ENCODE measurements around the gene KRT7. TPM values are rescaled to one million over a fixed set of nuclear protein-coding genes. Genes with fewer than 3 reads are reported as not detected.

The KRT7 gene
- polyA plus RNA-seq, 1 of the 3 experiments (the other 2 are of a cell fraction), result 5.4 TPM

DNA sequence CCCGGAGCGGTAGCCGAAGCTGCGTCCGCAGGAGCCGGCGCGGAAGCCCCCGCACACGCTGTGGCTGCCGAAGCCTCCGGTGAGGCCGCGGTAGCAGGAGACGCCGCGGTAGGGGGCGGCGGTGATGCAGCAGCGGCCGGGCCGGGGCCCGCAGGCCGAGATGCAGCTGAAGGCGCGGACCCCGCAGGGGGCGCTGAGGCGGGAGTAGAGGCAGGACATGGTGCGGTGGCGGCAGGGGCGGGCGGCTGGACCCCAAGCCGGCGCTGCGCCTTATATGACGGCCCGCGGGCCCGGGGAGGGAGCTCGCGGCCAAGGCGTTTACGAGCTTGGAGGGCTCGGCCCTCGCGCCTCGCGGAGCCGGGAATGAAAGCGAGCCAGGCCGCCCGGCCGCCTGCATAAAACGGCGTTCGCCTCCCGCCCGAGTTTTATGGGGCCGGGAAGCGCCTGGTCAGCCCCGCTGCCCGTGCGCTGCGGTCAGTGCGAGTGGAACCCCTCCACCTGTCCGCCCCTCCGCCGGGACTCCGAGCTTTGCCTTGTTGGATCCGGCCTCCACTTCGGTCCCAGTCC, 25.4 kb downstream of the KRT7 start:
- CTCF ChIA-PET, result interaction anchor here (0.7 to 6.8 kb wide), 19 partner anchors 14 to 233 kb away, joined by 3 to 42 read pairs (median 3); no protein-coding TSS in a partner anchor
- H3K4me3 ChIP-seq (ENCODE audit: low read depth in 2 of 2, low read length in 1 of 2), result peak overlapping the region in 1 of 2 experiments; percentile 17; a peak in 1 of 4 replicates
- no peaks in the 10 kb centered on the region for H3K27me3 ChIP-seq (ENCODE audit: insufficient read depth)
- no peaks in the 10 kb centered on the region for H3K9me3 ChIP-seq
- peak; percentile 82 for DNase-seq
- H3K9ac ChIP-seq, result no peak overlapping the region
- H3K79me2 ChIP-seq (ENCODE audit: insufficient read depth), result no peaks in the 10 kb centered on the region
- peaks cover 7% of the 10 kb centered on the region for H3F3A ChIP-seq (replicated peaks; ENCODE audit: insufficient read depth)
- no peaks in the 10 kb centered on the region for H3K9me2 ChIP-seq
- no peaks in the 10 kb centered on the region for H4K20me1 ChIP-seq (ENCODE audit: insufficient read depth)
- no peaks in the 10 kb centered on the region for H3K36me3 ChIP-seq (replicated peaks in 1 of 2; ENCODE audit: control insufficient read depth in 1 of 2, insufficient read depth in 2 of 2, low read length in 1 of 2)
- WGBS (ENCODE audit: low lambda C conversion rate), result 47% methylated on average over 19 of the region's 72 CpGs
- H3K27ac ChIP-seq (ENCODE audit: low read depth in 2 of 2, low read length in 1 of 2), result no peak overlapping the region
- POLR2A ChIA-PET, result no interaction called here
- no peak overlapping the region for H2AFZ ChIP-seq (ENCODE audit: low read depth)
- peaks cover 3 to 16% of the 10 kb centered on the region in 2 experiments; a peak in 3 of 4 replicates for H3K4me1 ChIP-seq (ENCODE audit: control insufficient read depth in 1 of 2, insufficient read depth in 2 of 2, low read depth in 1 of 2, low read length in 1 of 2)
- no peak overlapping the region for H3K4me2 ChIP-seq
- TF ChIP-seq JUND (IDR thresholded peaks at IDR 0.05) (no peak), NFIC (IDR thresholded peaks at IDR 0.05; ENCODE audit: borderline replicate concordance) (no peak), MXI1 (IDR thresholded peaks at IDR 0.05; ENCODE audit: low read depth, low read length) (no peak), ELF1 (IDR thresholded peaks at IDR 0.05) (no peak), TEAD4 (IDR thresholded peaks at IDR 0.05; ENCODE audit: borderline replicate concordance, insufficient read depth) (no peak)
- TF ChIP-seq, protein P1, sequence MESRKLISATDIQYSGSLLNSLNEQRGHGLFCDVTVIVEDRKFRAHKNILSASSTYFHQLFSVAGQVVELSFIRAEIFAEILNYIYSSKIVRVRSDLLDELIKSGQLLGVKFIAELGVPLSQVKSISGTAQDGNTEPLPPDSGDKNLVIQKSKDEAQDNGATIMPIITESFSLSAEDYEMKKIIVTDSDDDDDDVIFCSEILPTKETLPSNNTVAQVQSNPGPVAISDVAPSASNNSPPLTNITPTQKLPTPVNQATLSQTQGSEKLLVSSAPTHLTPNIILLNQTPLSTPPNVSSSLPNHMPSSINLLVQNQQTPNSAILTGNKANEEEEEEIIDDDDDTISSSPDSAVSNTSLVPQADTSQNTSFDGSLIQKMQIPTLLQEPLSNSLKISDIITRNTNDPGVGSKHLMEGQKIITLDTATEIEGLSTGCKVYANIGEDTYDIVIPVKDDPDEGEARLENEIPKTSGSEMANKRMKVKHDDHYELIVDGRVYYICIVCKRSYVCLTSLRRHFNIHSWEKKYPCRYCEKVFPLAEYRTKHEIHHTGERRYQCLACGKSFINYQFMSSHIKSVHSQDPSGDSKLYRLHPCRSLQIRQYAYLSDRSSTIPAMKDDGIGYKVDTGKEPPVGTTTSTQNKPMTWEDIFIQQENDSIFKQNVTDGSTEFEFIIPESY (IDR thresholded peaks at IDR 0.05; ENCODE audit: borderline replicate concordance, low read depth), result no peak
- TF ChIP-seq, protein P2, sequence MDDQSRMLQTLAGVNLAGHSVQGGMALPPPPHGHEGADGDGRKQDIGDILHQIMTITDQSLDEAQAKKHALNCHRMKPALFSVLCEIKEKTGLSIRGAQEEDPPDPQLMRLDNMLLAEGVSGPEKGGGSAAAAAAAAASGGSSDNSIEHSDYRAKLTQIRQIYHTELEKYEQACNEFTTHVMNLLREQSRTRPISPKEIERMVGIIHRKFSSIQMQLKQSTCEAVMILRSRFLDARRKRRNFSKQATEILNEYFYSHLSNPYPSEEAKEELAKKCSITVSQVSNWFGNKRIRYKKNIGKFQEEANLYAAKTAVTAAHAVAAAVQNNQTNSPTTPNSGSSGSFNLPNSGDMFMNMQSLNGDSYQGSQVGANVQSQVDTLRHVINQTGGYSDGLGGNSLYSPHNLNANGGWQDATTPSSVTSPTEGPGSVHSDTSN (IDR thresholded peaks at IDR 0.05), result no peak

DNA sequence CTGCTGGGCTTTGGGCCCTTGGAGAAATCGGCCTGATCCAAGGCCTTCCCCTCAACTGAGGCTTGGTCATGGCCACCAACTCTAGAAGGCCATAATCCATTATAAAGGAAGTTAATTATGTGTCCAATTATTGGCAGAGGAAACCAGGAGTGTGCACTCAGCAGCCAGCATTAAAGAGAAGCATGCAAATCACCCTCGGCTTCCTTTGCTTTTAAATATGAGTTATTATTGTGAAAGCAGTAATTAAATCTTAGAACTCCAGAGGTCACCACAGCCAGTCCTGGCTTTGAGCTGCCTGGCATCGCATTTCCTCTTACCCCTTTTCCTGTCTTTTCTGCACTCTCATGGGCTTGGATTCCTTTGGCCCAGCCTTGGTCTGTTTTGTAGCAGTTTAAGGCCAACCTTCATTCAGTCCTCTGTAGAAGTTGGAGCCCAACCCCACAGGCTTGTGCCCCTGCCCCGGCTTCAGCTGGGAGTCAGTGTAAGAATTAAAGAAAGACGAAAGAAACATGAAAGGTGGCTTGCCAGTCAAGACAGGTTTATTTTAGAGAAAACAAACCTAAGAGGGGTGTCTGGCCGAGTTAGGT, 26.7 kb downstream of the KRT7 start:
- H3K9me3 ChIP-seq, result no peaks in the 10 kb centered on the region
- H4K20me1 ChIP-seq (ENCODE audit: insufficient read depth), result no peaks in the 10 kb centered on the region
- H3K27me3 ChIP-seq (ENCODE audit: insufficient read depth), result no peaks in the 10 kb centered on the region
- ChIA-PET POLR2A (no interaction called here), CTCF (interaction anchor here (0.8 to 6.8 kb wide), 8 partner anchors 12 to 74 kb away, joined by 3 to 42 read pairs (median 4); no protein-coding TSS in a partner anchor)
- no peak overlapping the region for H3K4me3 ChIP-seq (ENCODE audit: low read depth in 2 of 2, low read length in 1 of 2)
- DNase-seq, result no peak
- 86% methylated on average over 6 of the region's 6 CpGs for WGBS (ENCODE audit: low lambda C conversion rate)
- H3F3A ChIP-seq (replicated peaks; ENCODE audit: insufficient read depth), result peaks cover 7% of the 10 kb centered on the region
- TF ChIP-seq GATA2 (CRISPR knock-in tag; IDR thresholded peaks at IDR 0.05) (no peak), NFIC (IDR thresholded peaks at IDR 0.05; ENCODE audit: borderline replicate concordance) (no peak), ELF1 (IDR thresholded peaks at IDR 0.05) (no peak), FOXM1 (IDR thresholded peaks at IDR 0.05; ENCODE audit: low read depth) (no peak), TAF1 (IDR thresholded peaks at IDR 0.05; ENCODE audit: borderline replicate concordance, low read depth, low read length) (no peak), YY1 (IDR thresholded peaks at IDR 0.05; ENCODE audit: low read depth) (no peak), CHD2 (IDR thresholded peaks at IDR 0.05; ENCODE audit: low read length, partially characterized antibody) (no peak), RXRA (IDR thresholded peaks at IDR 0.05; ENCODE audit: borderline replicate concordance, low read depth) (no peak), MXI1 (IDR thresholded peaks at IDR 0.05; ENCODE audit: low read depth, low read length) (no peak), GABPA (IDR thresholded peaks at IDR 0.05; ENCODE audit: low read depth) (no peak), FOXJ3 (CRISPR knock-in tag; IDR thresholded peaks at IDR 0.05) (no peak), NRF1 (IDR thresholded peaks at IDR 0.05; ENCODE audit: low read depth, low read length) (no peak), SIN3A (IDR thresholded peaks at IDR 0.05; ENCODE audit: borderline replicate concordance, low read depth, low read length) (no peak), TEAD4 (IDR thresholded peaks at IDR 0.05; ENCODE audit: borderline replicate concordance, insufficient read depth) (no peak), JUND (IDR thresholded peaks at IDR 0.05) (no peak), RCOR1 (IDR thresholded peaks at IDR 0.05; ENCODE audit: low read length) (no peak)
- TF ChIP-seq, protein P3, sequence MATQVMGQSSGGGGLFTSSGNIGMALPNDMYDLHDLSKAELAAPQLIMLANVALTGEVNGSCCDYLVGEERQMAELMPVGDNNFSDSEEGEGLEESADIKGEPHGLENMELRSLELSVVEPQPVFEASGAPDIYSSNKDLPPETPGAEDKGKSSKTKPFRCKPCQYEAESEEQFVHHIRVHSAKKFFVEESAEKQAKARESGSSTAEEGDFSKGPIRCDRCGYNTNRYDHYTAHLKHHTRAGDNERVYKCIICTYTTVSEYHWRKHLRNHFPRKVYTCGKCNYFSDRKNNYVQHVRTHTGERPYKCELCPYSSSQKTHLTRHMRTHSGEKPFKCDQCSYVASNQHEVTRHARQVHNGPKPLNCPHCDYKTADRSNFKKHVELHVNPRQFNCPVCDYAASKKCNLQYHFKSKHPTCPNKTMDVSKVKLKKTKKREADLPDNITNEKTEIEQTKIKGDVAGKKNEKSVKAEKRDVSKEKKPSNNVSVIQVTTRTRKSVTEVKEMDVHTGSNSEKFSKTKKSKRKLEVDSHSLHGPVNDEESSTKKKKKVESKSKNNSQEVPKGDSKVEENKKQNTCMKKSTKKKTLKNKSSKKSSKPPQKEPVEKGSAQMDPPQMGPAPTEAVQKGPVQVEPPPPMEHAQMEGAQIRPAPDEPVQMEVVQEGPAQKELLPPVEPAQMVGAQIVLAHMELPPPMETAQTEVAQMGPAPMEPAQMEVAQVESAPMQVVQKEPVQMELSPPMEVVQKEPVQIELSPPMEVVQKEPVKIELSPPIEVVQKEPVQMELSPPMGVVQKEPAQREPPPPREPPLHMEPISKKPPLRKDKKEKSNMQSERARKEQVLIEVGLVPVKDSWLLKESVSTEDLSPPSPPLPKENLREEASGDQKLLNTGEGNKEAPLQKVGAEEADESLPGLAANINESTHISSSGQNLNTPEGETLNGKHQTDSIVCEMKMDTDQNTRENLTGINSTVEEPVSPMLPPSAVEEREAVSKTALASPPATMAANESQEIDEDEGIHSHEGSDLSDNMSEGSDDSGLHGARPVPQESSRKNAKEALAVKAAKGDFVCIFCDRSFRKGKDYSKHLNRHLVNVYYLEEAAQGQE (IDR thresholded peaks at IDR 0.05; ENCODE audit: low read depth, low read length), result no peak
- TF ChIP-seq, protein P4, sequence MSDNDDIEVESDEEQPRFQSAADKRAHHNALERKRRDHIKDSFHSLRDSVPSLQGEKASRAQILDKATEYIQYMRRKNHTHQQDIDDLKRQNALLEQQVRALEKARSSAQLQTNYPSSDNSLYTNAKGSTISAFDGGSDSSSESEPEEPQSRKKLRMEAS (IDR thresholded peaks at IDR 0.05; ENCODE audit: low read depth), result no peak
- no peaks in the 10 kb centered on the region for H3K9me2 ChIP-seq
- peaks cover 3 to 16% of the 10 kb centered on the region in 2 experiments; a peak in 3 of 4 replicates for H3K4me1 ChIP-seq (ENCODE audit: control insufficient read depth in 1 of 2, insufficient read depth in 2 of 2, low read depth in 1 of 2, low read length in 1 of 2)
- no peak overlapping the region for H3K9ac ChIP-seq
- no peak overlapping the region for H3K4me2 ChIP-seq
- no peak overlapping the region for H2AFZ ChIP-seq (ENCODE audit: low read depth)
- H3K27ac ChIP-seq (ENCODE audit: low read depth in 2 of 2, low read length in 1 of 2), result peak overlapping the region in 1 of 2 experiments; percentile 21; a peak in 1 of 4 replicates
- H3K36me3 ChIP-seq (replicated peaks in 1 of 2; ENCODE audit: control insufficient read depth in 1 of 2, insufficient read depth in 2 of 2, low read length in 1 of 2), result no peaks in the 10 kb centered on the region
- no peaks in the 10 kb centered on the region for H3K79me2 ChIP-seq (ENCODE audit: insufficient read depth)

All from SK-N-SH (cell line).